NAMALWA (cell line): ENCODE results near the gene PROM1.

Experiments
- DNase-seq: peaks from one replicate; pipeline ENCODE4 v3.0.0-alpha.2; 2015; ENCODE audit warnings: low spot score

Gene PROM1

GRCh38 chr4:16027114-16027513 lies 56.7 kb downstream of the PROM1 start:
- DNase-seq, result no peak

GRCh38 chr4:16026160-16026761 lies 57.6 kb downstream of the PROM1 start:
- DNase-seq, result peak; percentile 79

- DNase-seq, result no peak
Observed at GRCh38 chr4:16025268-16025667, 58.6 kb downstream of the PROM1 start.

- DNase-seq, result no peak
Observed at GRCh38 chr4:16023776-16024408, 59.9 kb downstream of the PROM1 start.

GRCh38 chr4:16021804-16022560 lies 61.8 kb downstream of the PROM1 start:
- no peak for DNase-seq

- no peak for DNase-seq
Observed at GRCh38 chr4:16019649-16020048, 64.2 kb downstream of the PROM1 start.

GRCh38 chr4:16018841-16019240 lies 65.0 kb downstream of the PROM1 start:
- DNase-seq, result no peak

GRCh38 chr4:16018061-16018676 lies 65.7 kb downstream of the PROM1 start:
- DNase-seq, result no peak

GRCh38 chr4:16016536-16016935 lies 67.3 kb downstream of the PROM1 start:
- DNase-seq, result no peak

- DNase-seq, result no peak
Observed at GRCh38 chr4:16011173-16011572, 72.7 kb downstream of the PROM1 start.

- no peak for DNase-seq
Observed at GRCh38 chr4:16009153-16009552, 74.7 kb downstream of the PROM1 start.

- no peak for DNase-seq
Observed at GRCh38 chr4:16007471-16008095, 76.2 kb downstream of the PROM1 start.

GRCh38 chr4:16006771-16007446 lies 76.9 kb downstream of the PROM1 start:
- no peak for DNase-seq

GRCh38 chr4:16005676-16006075 lies 78.1 kb downstream of the PROM1 start:
- no peak for DNase-seq

- DNase-seq, result peak; percentile 86
Observed at GRCh38 chr4:16001484-16001858, 82.4 kb downstream of the PROM1 start.

- DNase-seq, result no peak
Observed at GRCh38 chr4:16000708-16001483, 82.9 kb downstream of the PROM1 start.

- DNase-seq, result no peak
Observed at GRCh38 chr4:15996773-15997172, 87.0 kb downstream of the PROM1 start.

- no peak for DNase-seq
Observed at GRCh38 chr4:15995826-15996225, 88.0 kb downstream of the PROM1 start.

- DNase-seq, result no peak
Observed at GRCh38 chr4:15992167-15992485, 91.7 kb downstream of the PROM1 start.

- no peak for DNase-seq
Observed at GRCh38 chr4:15990570-15991285, 93.1 kb downstream of the PROM1 start.

- no peak for DNase-seq
Observed at GRCh38 chr4:15989424-15989823, 94.4 kb downstream of the PROM1 start.
